RWPE2 (cell line): ENCODE results near the gene CCKAR.
A peak's percentile ranks its signal among the peaks of the same experiment; 100 is the strongest.

Experiments used
- ATAC-seq: fragments of 200-7000 bp; cut with Tn5 transposase; 3 replicates; pipeline ENCODE4 v1.9.1; 2021; ENCODE audit warnings: low read depth
- DNase-seq: peaks from one replicate; pipeline ENCODE4 v3.0.0-alpha.2; 2020; ENCODE audit warnings: low spot score
- H3K27ac ChIP-seq: fragments of 450-650 bp; 2 replicates; pipeline ENCODE4 v1.5.1; 2017; ENCODE audit warnings: mild to moderate bottlenecking; ENCODE audit not compliant: poor library complexity, severe bottlenecking
- H3K27me3 ChIP-seq: fragments of 250-450 bp; sonication (Bioruptor Pico); 2 replicates; pipeline ENCODE4 v1.5.1; 2021; ENCODE audit warnings: mild to moderate bottlenecking, moderate library complexity; ENCODE audit not compliant: insufficient read depth, poor library complexity, severe bottlenecking
- H3K36me3 ChIP-seq: fragments of 250-450 bp; sonication (Bioruptor Pico); 2 replicates; pipeline ENCODE4 v1.5.1; 2020; ENCODE audit warnings: low read depth, mild to moderate bottlenecking, moderate library complexity
- H3K4me1 ChIP-seq: fragments of 250-450 bp; sonication (Bioruptor Pico); 2 replicates; pipeline ENCODE4 v1.5.1; 2021; ENCODE audit warnings: mild to moderate bottlenecking, moderate library complexity; ENCODE audit not compliant: insufficient read depth, poor library complexity, severe bottlenecking
- H3K4me3 ChIP-seq: fragments of 250-450 bp; sonication (Bioruptor Pico); 2 replicates; pipeline ENCODE4 v1.5.1; 2021; ENCODE audit warnings: mild to moderate bottlenecking, moderate library complexity; ENCODE audit not compliant: severe bottlenecking
- H3K9me3 ChIP-seq: fragments of 250-450 bp; sonication (Bioruptor Pico); 2 replicates; pipeline ENCODE4 v1.5.1; 2021; ENCODE audit warnings: mild to moderate bottlenecking, moderate library complexity; ENCODE audit not compliant: severe bottlenecking
- TF ChIP-seq, protein P1 (sequence below): fragments of 450-650 bp; IDR thresholded peaks from one replicate; pipeline ENCODE4 v1.5.1; 2017; ENCODE audit warnings: mild to moderate bottlenecking, moderate library complexity; ENCODE audit not compliant: poor library complexity, severe bottlenecking

Gene CCKAR

DNA sequence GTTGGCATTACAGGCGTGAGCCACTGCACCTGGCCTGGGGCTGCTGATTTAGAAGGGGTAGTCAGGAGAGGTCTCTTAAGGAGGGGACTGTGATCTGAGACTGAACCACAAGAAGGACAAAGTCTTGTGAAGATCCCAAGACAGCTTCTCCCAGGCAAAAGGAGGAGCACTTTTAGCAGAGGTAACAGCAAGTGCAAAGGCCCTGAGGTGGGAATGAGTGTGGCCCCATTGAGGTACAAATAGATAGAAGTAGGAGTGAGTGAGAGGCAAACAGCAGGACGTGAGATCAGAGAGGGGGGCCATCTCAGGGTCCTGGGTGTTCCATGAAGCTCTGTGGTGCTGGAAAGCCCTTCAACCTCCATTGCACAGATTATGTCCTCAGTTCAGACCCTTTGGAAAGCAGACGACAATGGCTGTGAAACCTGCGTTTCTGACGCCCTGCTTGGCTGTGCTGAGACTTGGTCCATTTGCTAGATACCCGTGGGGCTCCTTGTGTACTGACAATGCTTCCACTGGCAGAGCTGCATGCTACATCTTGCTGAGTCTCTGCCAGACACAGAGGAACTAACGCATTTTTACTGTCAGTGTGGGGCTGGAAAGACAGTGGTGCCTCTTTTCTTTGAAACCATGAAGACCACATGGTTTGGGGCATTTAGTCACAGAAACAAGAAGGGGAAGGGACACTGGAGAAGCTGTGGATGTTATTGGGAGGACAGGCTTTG lies 1.3 kb upstream of the CCKAR start:
- Histone ChIP-seq H3K27me3 (no peaks in the 10 kb centered on the region), H3K4me3 (no peak overlapping the region), H3K27ac (no peak overlapping the region), H3K9me3 (no peaks in the 10 kb centered on the region), H3K4me1 (no peaks in the 10 kb centered on the region), H3K36me3 (no peaks in the 10 kb centered on the region)
- no peak for DNase-seq
- peak; percentile 60; the same call in 2 of the 3 replicates for ATAC-seq
- TF ChIP-seq, protein P1, sequence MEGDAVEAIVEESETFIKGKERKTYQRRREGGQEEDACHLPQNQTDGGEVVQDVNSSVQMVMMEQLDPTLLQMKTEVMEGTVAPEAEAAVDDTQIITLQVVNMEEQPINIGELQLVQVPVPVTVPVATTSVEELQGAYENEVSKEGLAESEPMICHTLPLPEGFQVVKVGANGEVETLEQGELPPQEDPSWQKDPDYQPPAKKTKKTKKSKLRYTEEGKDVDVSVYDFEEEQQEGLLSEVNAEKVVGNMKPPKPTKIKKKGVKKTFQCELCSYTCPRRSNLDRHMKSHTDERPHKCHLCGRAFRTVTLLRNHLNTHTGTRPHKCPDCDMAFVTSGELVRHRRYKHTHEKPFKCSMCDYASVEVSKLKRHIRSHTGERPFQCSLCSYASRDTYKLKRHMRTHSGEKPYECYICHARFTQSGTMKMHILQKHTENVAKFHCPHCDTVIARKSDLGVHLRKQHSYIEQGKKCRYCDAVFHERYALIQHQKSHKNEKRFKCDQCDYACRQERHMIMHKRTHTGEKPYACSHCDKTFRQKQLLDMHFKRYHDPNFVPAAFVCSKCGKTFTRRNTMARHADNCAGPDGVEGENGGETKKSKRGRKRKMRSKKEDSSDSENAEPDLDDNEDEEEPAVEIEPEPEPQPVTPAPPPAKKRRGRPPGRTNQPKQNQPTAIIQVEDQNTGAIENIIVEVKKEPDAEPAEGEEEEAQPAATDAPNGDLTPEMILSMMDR, result no peak

DNA sequence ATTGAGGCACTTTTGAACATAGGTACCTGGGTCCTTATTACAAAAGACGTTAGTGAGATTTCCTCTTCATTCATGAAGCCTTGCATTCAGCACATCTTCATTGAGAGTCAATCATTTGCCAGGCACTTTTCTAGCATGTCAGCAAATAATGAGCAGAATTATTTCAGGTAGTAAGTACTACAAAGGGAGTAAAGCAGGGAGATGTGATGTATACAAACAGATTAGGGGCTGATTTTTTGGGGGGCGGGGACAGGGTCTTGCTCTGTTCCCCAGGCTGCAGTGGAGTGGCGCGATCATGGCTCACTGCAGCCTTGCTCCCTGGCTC lies 638 bp upstream of the CCKAR start:
- ATAC-seq (no peak), DNase-seq (no peak)
- Histone ChIP-seq H3K4me1 (no peaks in the 10 kb centered on the region), H3K27me3 (no peaks in the 10 kb centered on the region), H3K36me3 (no peaks in the 10 kb centered on the region), H3K27ac (no peak overlapping the region), H3K4me3 (no peak overlapping the region), H3K9me3 (no peaks in the 10 kb centered on the region)
- TF ChIP-seq, protein P1, result no peak

DNA sequence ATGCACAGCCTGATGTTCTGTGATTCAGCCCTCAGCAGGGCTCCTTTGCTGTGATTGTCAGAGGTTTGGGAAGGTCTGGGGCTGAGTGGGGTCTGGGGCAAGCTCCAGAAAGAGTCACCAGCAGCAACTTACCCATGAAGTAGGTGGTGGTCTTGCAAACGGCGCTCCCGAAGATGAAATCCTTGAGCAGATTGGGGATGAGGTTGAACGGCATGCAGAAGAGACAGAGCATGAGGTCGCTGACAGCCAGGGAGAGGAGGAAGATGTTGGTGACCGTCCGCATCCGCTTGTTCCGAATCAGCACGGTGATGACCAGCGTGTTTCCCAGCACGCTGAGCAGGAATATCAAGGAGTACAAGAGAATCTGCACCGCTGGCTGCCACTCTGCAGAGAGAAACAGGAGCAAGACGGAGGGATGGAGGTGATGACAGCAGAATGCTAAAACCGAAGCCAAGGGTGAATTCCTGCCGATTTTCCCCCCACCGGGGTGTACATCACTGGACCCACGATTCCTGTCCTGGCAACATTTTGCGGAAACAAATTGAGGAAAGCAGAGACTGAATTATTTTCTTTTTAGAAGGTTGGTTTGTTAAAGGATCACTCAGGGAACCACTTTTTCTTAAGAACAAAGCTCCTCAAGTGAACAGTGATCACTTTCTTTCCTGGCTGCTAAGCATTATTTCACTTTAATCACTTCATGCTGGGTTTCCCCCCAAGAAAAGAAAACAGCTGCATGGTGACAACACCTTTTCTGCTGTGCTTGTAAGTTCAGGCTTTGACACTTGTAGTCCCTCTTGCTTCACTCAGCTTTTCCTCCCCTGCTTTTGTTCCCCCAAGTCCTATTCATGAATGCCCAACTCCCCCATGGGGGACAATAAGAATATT lies 941 bp downstream of the CCKAR start:
- H3K27me3 ChIP-seq, result no peaks in the 10 kb centered on the region
- ATAC-seq (no peak), DNase-seq (no peak)
- H3K4me3 ChIP-seq, result no peak overlapping the region
- H3K9me3 ChIP-seq, result no peaks in the 10 kb centered on the region
- no peaks in the 10 kb centered on the region for H3K4me1 ChIP-seq
- no peaks in the 10 kb centered on the region for H3K36me3 ChIP-seq
- TF ChIP-seq, protein P1, result no peak
- no peak overlapping the region for H3K27ac ChIP-seq

DNA sequence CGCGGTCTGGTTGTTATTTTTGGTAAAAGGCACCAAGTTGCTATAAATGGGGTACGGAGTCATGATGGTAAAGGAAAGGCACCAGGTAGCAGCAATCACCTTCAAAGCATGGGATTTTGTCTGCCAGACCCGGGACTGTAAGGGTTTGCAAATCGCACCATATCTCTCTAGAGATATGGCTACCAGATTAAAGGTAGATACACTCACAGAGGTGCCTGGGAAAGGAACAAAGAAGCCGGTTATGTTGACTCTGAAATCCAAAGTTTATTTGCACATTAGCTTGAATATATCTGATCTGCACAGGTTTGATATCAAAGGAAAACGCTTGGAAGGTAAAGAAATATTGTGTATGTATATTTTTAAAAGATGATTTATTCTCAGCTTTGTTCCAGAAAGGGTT lies 4.6 kb downstream of the CCKAR start:
- ATAC-seq, result no peak
- Histone ChIP-seq H3K4me1 (no peaks in the 10 kb centered on the region), H3K27me3 (no peaks in the 10 kb centered on the region), H3K4me3 (no peak overlapping the region), H3K9me3 (no peaks in the 10 kb centered on the region), H3K36me3 (no peaks in the 10 kb centered on the region), H3K27ac (no peak overlapping the region)
- TF ChIP-seq, protein P1, result no peak
- no peak for DNase-seq
